Mesenchymal stem cell (in vitro differentiated cells and primary cell): Measurements from ENCODE around the gene PECR.

ENCODE experiments used
- DNase-seq: peaks from one replicate; pipeline ENCODE4 v3.0.0-alpha.2; 2013
- H2AFZ ChIP-seq: one replicate; pipeline ENCODE4 v1.6.1; 2013; ENCODE audit warnings: low read depth, mild to moderate bottlenecking, control low read depth, inconsistent platforms, low read length, moderate library complexity
- H2AK5ac ChIP-seq: 2 replicates; pipeline ENCODE4 v1.6.1; 2013; ENCODE audit warnings: low read length, moderate library complexity, mild to moderate bottlenecking, inconsistent platforms; ENCODE audit not compliant: severe bottlenecking
- H2BK120ac ChIP-seq: one replicate; pipeline ENCODE4 v1.6.1; 2013; ENCODE audit warnings: low read depth, mild to moderate bottlenecking, inconsistent platforms, low read length, moderate library complexity
- H2BK12ac ChIP-seq, 2 experiments: one replicate each; pipeline ENCODE4 v1.6.1; 2013; ENCODE audit warnings: inconsistent platforms in 2 of 2, low read length in 2 of 2, mild to moderate bottlenecking in 2 of 2, moderate library complexity in 2 of 2, control low read depth in 1 of 2
- H2BK15ac ChIP-seq: one replicate; pipeline ENCODE4 v1.6.1; 2013; ENCODE audit warnings: mild to moderate bottlenecking, low read depth, inconsistent platforms; ENCODE audit not compliant: poor library complexity, severe bottlenecking
- H2BK5ac ChIP-seq: 2 replicates; pipeline ENCODE4 v1.6.1; 2013; ENCODE audit warnings: low read depth, mild to moderate bottlenecking, low read length, control low read depth, inconsistent platforms; ENCODE audit not compliant: poor library complexity, severe bottlenecking
- H3K14ac ChIP-seq, 2 experiments: one replicate each; pipeline ENCODE4 v1.6.1; 2013; ENCODE audit warnings: inconsistent platforms in 2 of 2, low read length in 2 of 2, control low read depth in 1 of 2, mild to moderate bottlenecking in 1 of 2, moderate library complexity in 1 of 2
- H3K18ac ChIP-seq, 2 experiments: one replicate each; pipeline ENCODE4 v1.6.1; 2013; ENCODE audit warnings: inconsistent platforms in 2 of 2, low read length in 2 of 2, control low read depth in 1 of 2, low read depth in 1 of 2, mild to moderate bottlenecking in 1 of 2
- H3K23ac ChIP-seq, 2 experiments: one replicate each; pipeline ENCODE4 v1.6.1; 2013; ENCODE audit warnings: inconsistent platforms in 2 of 2, low read length in 2 of 2, mild to moderate bottlenecking in 2 of 2, moderate library complexity in 2 of 2, control low read depth in 1 of 2
- H3K27ac ChIP-seq: 2 replicates; pipeline ENCODE4 v1.5.1; 2013; ENCODE audit warnings: mild to moderate bottlenecking, moderate library complexity, low read length, control low read depth, inconsistent platforms; ENCODE audit not compliant: poor library complexity, severe bottlenecking
- H3K27me3 ChIP-seq, 2 experiments: 2 replicates each; pipeline versions ENCODE4 v1.6.1 to v1.7.0; 2013; ENCODE audit warnings: low read length in 2 of 2, mild to moderate bottlenecking in 2 of 2, moderate library complexity in 2 of 2, control low read depth in 1 of 2, inconsistent platforms in 1 of 2; ENCODE audit not compliant: control insufficient read depth in 1 of 2, insufficient read depth in 1 of 2
- H3K36me3 ChIP-seq, 2 experiments: 2 replicates each; pipeline versions ENCODE4 v1.6.1 to v1.7.0; 2013; ENCODE audit warnings: low read length in 2 of 2, control low read depth in 1 of 2, inconsistent platforms in 1 of 2, low read depth in 1 of 2, mild to moderate bottlenecking in 1 of 2; ENCODE audit not compliant: insufficient read depth in 2 of 2, control insufficient read depth in 1 of 2
- H3K4ac ChIP-seq, 2 experiments: one replicate each; pipeline ENCODE4 v1.6.1; 2013; ENCODE audit warnings: inconsistent platforms in 2 of 2, low read length in 2 of 2, mild to moderate bottlenecking in 2 of 2, moderate library complexity in 2 of 2, control low read depth in 1 of 2, low read depth in 1 of 2
- H3K4me1 ChIP-seq: 2 replicates; pipeline ENCODE4 v1.6.1; 2013; ENCODE audit warnings: low read depth, low read length, control low read depth; ENCODE audit not compliant: control insufficient read depth, insufficient read depth
- H3K4me2 ChIP-seq: 2 replicates; pipeline ENCODE4 v1.6.1; 2013; ENCODE audit warnings: low read length, mild to moderate bottlenecking, inconsistent platforms; ENCODE audit not compliant: poor library complexity, severe bottlenecking
- H3K4me3 ChIP-seq, 2 experiments: 2 replicates each; pipeline versions ENCODE4 v1.5.1 to v1.7.0; 2013; ENCODE audit warnings: low read length in 2 of 2, mild to moderate bottlenecking in 2 of 2, control low read depth in 1 of 2, low read depth in 1 of 2; ENCODE audit not compliant: insufficient read depth in 1 of 2
- H3K79me1 ChIP-seq: replicated peaks from 2 replicates; pipeline ENCODE4 v1.6.1; 2013; ENCODE audit warnings: mild to moderate bottlenecking, control low read depth, low read length, inconsistent platforms; ENCODE audit not compliant: poor library complexity, severe bottlenecking
- H3K9ac ChIP-seq: 2 replicates; pipeline ENCODE4 v1.7.0; 2013; ENCODE audit warnings: mild to moderate bottlenecking, low read length, moderate library complexity
- H3K9me3 ChIP-seq: 2 replicates; pipeline ENCODE4 v1.7.0; 2013; ENCODE audit warnings: mild to moderate bottlenecking, low read length; ENCODE audit not compliant: control insufficient read depth
- H4K8ac ChIP-seq: one replicate; pipeline ENCODE4 v1.6.1; 2013; ENCODE audit warnings: inconsistent platforms, mild to moderate bottlenecking, low read length, moderate library complexity
- H4K91ac ChIP-seq: one replicate; pipeline ENCODE4 v1.6.1; 2013; ENCODE audit warnings: mild to moderate bottlenecking, low read length, inconsistent platforms
- WGBS: methylation state at CpG from one replicate; pipeline ENCODE4 v1.1.7; 2013; ENCODE audit warnings: mixed read lengths; 5-methylcytosine and 5-hydroxymethylcytosine counted together

PECR gene

GRCh38 chr2:216119986-216120385 lies 38.4 kb upstream of the PECR start:
- Histone ChIP-seq H2BK15ac (no peak overlapping the region), H3K14ac (no peak overlapping the region), H3K27me3 (no peaks in the 10 kb centered on the region), H2BK12ac (no peak overlapping the region), H3K27ac (no peak overlapping the region), H2BK120ac (no peak overlapping the region), H3K18ac (no peak overlapping the region), H4K91ac (no peak overlapping the region), H2AFZ (no peak overlapping the region), H3K79me1 (peaks cover 10% of the 10 kb centered on the region), H4K8ac (no peak overlapping the region), H3K4me3 (no peak overlapping the region), H3K23ac (no peak overlapping the region), H3K4me2 (no peak overlapping the region), H3K9ac (no peak overlapping the region), H3K9me3 (no peaks in the 10 kb centered on the region), H3K4me1 (peaks cover 2% of the 10 kb centered on the region), H2BK5ac (no peak overlapping the region), H3K4ac (no peak overlapping the region), H3K36me3 (peaks cover 10 to 96% of the 10 kb centered on the region in 2 experiments), H2AK5ac (no peak overlapping the region)
- 100% methylated on average over 1 of the region's 3 CpGs for WGBS
- no peak for DNase-seq

GRCh38 chr2:216119146-216119545 lies 37.5 kb upstream of the PECR start:
- 100% methylated on average over 2 of the region's 2 CpGs for WGBS

GRCh38 chr2:216118474-216118873 lies 36.9 kb upstream of the PECR start:
- peaks cover 4% of the 10 kb centered on the region for H3K4me1 ChIP-seq
- peaks cover 10% of the 10 kb centered on the region for H3K79me1 ChIP-seq
- WGBS, result no CpG with 5 or more reads among the region's 1 CpG
- H3K18ac ChIP-seq, result no peak overlapping the region
- no peak overlapping the region for H3K23ac ChIP-seq
- no peaks in the 10 kb centered on the region for H3K27me3 ChIP-seq
- no peak overlapping the region for H3K14ac ChIP-seq
- peak overlapping the region; percentile 7 for H3K9ac ChIP-seq
- H2AFZ ChIP-seq, result no peak overlapping the region
- H3K4me2 ChIP-seq, result no peak overlapping the region
- H3K4ac ChIP-seq, result no peak overlapping the region
- DNase-seq, result peak; percentile 26
- no peak overlapping the region for H3K27ac ChIP-seq
- no peak overlapping the region for H2BK120ac ChIP-seq
- H2BK5ac ChIP-seq, result no peak overlapping the region
- no peaks in the 10 kb centered on the region for H3K9me3 ChIP-seq
- H2AK5ac ChIP-seq, result no peak overlapping the region
- H2BK12ac ChIP-seq, result no peak overlapping the region
- H4K91ac ChIP-seq, result no peak overlapping the region
- H3K4me3 ChIP-seq, result no peak overlapping the region
- H3K36me3 ChIP-seq, result peaks cover 15 to 91% of the 10 kb centered on the region in 2 experiments
- no peak overlapping the region for H2BK15ac ChIP-seq
- no peak overlapping the region for H4K8ac ChIP-seq

More at GRCh38 chr2:216119146-216119545, 37.5 kb upstream of the PECR start:
- peaks cover 4% of the 10 kb centered on the region for H3K4me1 ChIP-seq
- no peak overlapping the region for H3K18ac ChIP-seq
- H3K9me3 ChIP-seq, result no peaks in the 10 kb centered on the region
- H4K91ac ChIP-seq, result no peak overlapping the region
- no peak overlapping the region for H2AK5ac ChIP-seq
- H3K4me2 ChIP-seq, result no peak overlapping the region
- H3K9ac ChIP-seq, result no peak overlapping the region
- peaks cover 10% of the 10 kb centered on the region for H3K79me1 ChIP-seq
- no peak overlapping the region for H3K4me3 ChIP-seq
- H2BK15ac ChIP-seq, result no peak overlapping the region
- H2BK12ac ChIP-seq, result no peak overlapping the region
- H2BK5ac ChIP-seq, result no peak overlapping the region
- H3K14ac ChIP-seq, result no peak overlapping the region
- no peak for DNase-seq
- no peak overlapping the region for H3K23ac ChIP-seq
- H2AFZ ChIP-seq, result no peak overlapping the region
- no peak overlapping the region for H3K27ac ChIP-seq
- no peak overlapping the region for H3K4ac ChIP-seq
- H3K27me3 ChIP-seq, result no peaks in the 10 kb centered on the region
- no peak overlapping the region for H4K8ac ChIP-seq
- H2BK120ac ChIP-seq, result no peak overlapping the region
- H3K36me3 ChIP-seq, result peaks cover 14 to 91% of the 10 kb centered on the region in 2 experiments

- Histone ChIP-seq H2BK15ac (no peak overlapping the region), H3K27me3 (no peaks in the 10 kb centered on the region), H3K4ac (no peak overlapping the region), H3K9ac (no peak overlapping the region), H2BK120ac (no peak overlapping the region), H3K36me3 (peaks cover 15 to 91% of the 10 kb centered on the region in 2 experiments), H2AFZ (no peak overlapping the region), H3K18ac (no peak overlapping the region), H4K8ac (no peak overlapping the region), H4K91ac (no peak overlapping the region), H2BK12ac (no peak overlapping the region), H3K23ac (no peak overlapping the region), H3K4me3 (no peak overlapping the region), H3K79me1 (peaks cover 10% of the 10 kb centered on the region), H3K14ac (no peak overlapping the region), H3K27ac (no peak overlapping the region), H3K4me2 (no peak overlapping the region), H3K9me3 (no peaks in the 10 kb centered on the region), H2BK5ac (no peak overlapping the region), H2AK5ac (no peak overlapping the region), H3K4me1 (peaks cover 4% of the 10 kb centered on the region)
- DNase-seq, result peak; percentile 21
- 62% methylated on average over 3 of the region's 4 CpGs for WGBS
Measured at GRCh38 chr2:216117561-216118340, 36.1 kb upstream of the PECR start.
